K562 (cell line): ENCODE measurements around the gene ARHGAP9. TPM values are rescaled to one million over a fixed set of nuclear protein-coding genes. Genes with fewer than 3 reads are reported as not detected.
A peak's percentile ranks its signal among the peaks of the same experiment; 100 is the strongest.

Experiments
- ATAC-seq: fragments of 200-7000 bp; cut with Tn5 transposase; 3 replicates; pipeline ENCODE4 v1.9.1; 2020; ENCODE audit warnings: moderate library complexity
- BruUV-seq: library from RNA; stranded (reverse); fragments of 400-500 nt; replicated peaks from 2 replicates; lab custom pipeline; 2021; lab: Mats Ljungman, UMichigan
- CTCF ChIA-PET: fragments of 300-600 bp; formaldehyde crosslinking; extraction: SDS; loops from one replicate; lab custom pipeline; 2021; ENCODE audit warnings: low intra/inter-chr PET ratio; lab: Yijun Ruan, JAX
- POLR2A ChIA-PET: fragments of 300-600, 350-650 bp; sonication (Branson Sonifier 250); formaldehyde crosslinking; extraction: SDS; loops from one replicate; lab custom pipeline; 2021; ENCODE audit warnings: antibody characterized with exemption, inconsistent platforms; lab: Yijun Ruan, JAX
- DNase-seq, 4 experiments: peaks; one replicate each; pipeline versions ENCODE4 v3.0.0 to v3.0.0-alpha.2; 2011 to 2018; ENCODE audit warnings: low spot score in 3 of 4, mixed read lengths in 3 of 4; ENCODE audit errors: extremely low read depth in 1 of 4
- FAIRE-seq: peaks from 2 replicates; lab custom pipeline; 2011; peaks lifted over from hg19 to GRCh38; lab: Jason Lieb, UNC
- H2AFZ ChIP-seq: 2 replicates; pipeline ENCODE4 v1.6.0; 2011; ENCODE audit warnings: low read depth, low read length, control low read depth, inconsistent platforms
- H3K27ac ChIP-seq: fragments of 200-600 bp; 3 replicates; pipeline ENCODE4 v1.8.0; 2011; ENCODE audit warnings: low read depth, mild to moderate bottlenecking, control low read depth, inconsistent platforms, low read length, moderate library complexity, mixed read lengths; ENCODE audit errors: extremely low read depth
- H3K27me3 ChIP-seq, 2 experiments: fragments of 300-600 bp in 1 of 2; 2 replicates in 1 of 2; 3 replicates in 1 of 2; pipeline versions ENCODE4 v1.6.0 to v1.8.0; 2011; ENCODE audit warnings: inconsistent platforms in 2 of 2, low read length in 2 of 2, mild to moderate bottlenecking in 1 of 2, mixed read lengths in 1 of 2, moderate library complexity in 1 of 2; ENCODE audit not compliant: control insufficient read depth in 2 of 2, insufficient read depth in 2 of 2
- H3K36me3 ChIP-seq: fragments of 300-600 bp; 3 replicates; pipeline ENCODE4 v1.8.0; 2011; ENCODE audit warnings: mild to moderate bottlenecking, low read length, inconsistent platforms; ENCODE audit not compliant: control insufficient read depth, insufficient read depth
- H3K4me1 ChIP-seq, 2 experiments: fragments of 200-600 bp in 1 of 2; replicated peaks in 1 of 2; 2 replicates in 1 of 2; 3 replicates in 1 of 2; pipeline versions ENCODE4 v1.5.1 to v1.8.0; 2011; ENCODE audit warnings: inconsistent platforms in 2 of 2, low read length in 2 of 2, mild to moderate bottlenecking in 1 of 2, mixed read lengths in 1 of 2, moderate library complexity in 1 of 2; ENCODE audit not compliant: control insufficient read depth in 2 of 2, insufficient read depth in 2 of 2
- H3K4me2 ChIP-seq: 2 replicates; pipeline ENCODE4 v1.6.1; 2011; ENCODE audit warnings: low read length, control low read depth, inconsistent platforms, mixed read lengths; ENCODE audit not compliant: insufficient read depth
- H3K4me3 ChIP-seq: fragments of 200-600 bp; sonication (generic), shearing (Covaris generic); 2 replicates; pipeline ENCODE4 v1.5.1; 2016; ENCODE audit warnings: control low read depth, inconsistent platforms
- H3K79me2 ChIP-seq: fragments of 200-600 bp; 3 replicates; pipeline ENCODE4 v1.8.0; 2011; ENCODE audit warnings: low read length, inconsistent platforms; ENCODE audit not compliant: control insufficient read depth, insufficient read depth
- H3K9ac ChIP-seq, 2 experiments: 2 replicates each; pipeline versions ENCODE4 v1.6.0 to v1.6.1; 2011; ENCODE audit warnings: low read depth in 2 of 2, low read length in 2 of 2, control low read depth in 1 of 2, inconsistent platforms in 1 of 2, mild to moderate bottlenecking in 1 of 2, mixed read lengths in 1 of 2; ENCODE audit not compliant: insufficient read depth in 1 of 2
- H3K9me1 ChIP-seq: one replicate; pipeline ENCODE4 v1.6.0; 2011; ENCODE audit warnings: inconsistent platforms, mild to moderate bottlenecking, low read length, moderate library complexity; ENCODE audit not compliant: control insufficient read depth, insufficient read depth
- H3K9me3 ChIP-seq: replicated peaks from 2 replicates; pipeline ENCODE4 v1.5.1; 2011; ENCODE audit warnings: low read depth, low read length, inconsistent platforms; ENCODE audit not compliant: control insufficient read depth, insufficient read depth
- H4K20me1 ChIP-seq: replicated peaks from 2 replicates; pipeline ENCODE4 v1.6.1; 2011; ENCODE audit warnings: low read length, inconsistent platforms, mixed read lengths; ENCODE audit not compliant: control insufficient read depth, insufficient read depth
- ARID4B ChIP-seq: sonication (generic); formaldehyde crosslinking; IDR thresholded peaks from 2 replicates; pipeline ENCODE4 v1.8.0; 2022; ENCODE audit warnings: mild to moderate bottlenecking, missing genetic modification reagents
- CHD4 ChIP-seq: fragments of 200-600 bp; sonication (generic); IDR thresholded peaks from 3 replicates; pipeline ENCODE4 v1.6.1; 2012; ENCODE audit warnings: low read depth, mild to moderate bottlenecking, mixed read lengths, low read length, inconsistent platforms; ENCODE audit not compliant: insufficient read depth, insufficient replicate concordance, poor library complexity, severe bottlenecking
- ERF ChIP-seq: fragments of 450-650 bp; formaldehyde crosslinking; IDR thresholded peaks from 2 replicates; pipeline ENCODE4 v1.4.0; 2020; ENCODE audit warnings: mild to moderate bottlenecking, mixed read lengths
- ESRRB ChIP-seq: fragments of 250-450 bp; sonication (Bioruptor Pico); IDR thresholded peaks from 2 replicates; pipeline ENCODE4 v1.5.0; 2020; ENCODE audit warnings: mild to moderate bottlenecking, moderate library complexity, borderline replicate concordance
- GTF2A2 ChIP-seq: IDR thresholded peaks from 2 replicates; pipeline ENCODE4 v1.6.1; 2016; ENCODE audit warnings: mild to moderate bottlenecking, missing genetic modification characterization, missing compliant biosample characterization
- HMG20A ChIP-seq: fragments of 450-650 bp; formaldehyde crosslinking; conservative IDR thresholded peaks from 2 replicates; pipeline ENCODE4 v1.4.0; 2020; ENCODE audit warnings: mild to moderate bottlenecking, mixed read lengths
- MXD1 ChIP-seq: fragments of 250-450 bp; sonication (Bioruptor Pico); IDR thresholded peaks from 2 replicates; pipeline ENCODE4 v1.8.0; 2021; ENCODE audit warnings: borderline replicate concordance, mild to moderate bottlenecking, moderate library complexity; ENCODE audit not compliant: poor library complexity, severe bottlenecking
- POLR2G ChIP-seq: fragments of 200-400 bp; formaldehyde crosslinking; IDR thresholded peaks from 2 replicates; pipeline ENCODE4 v1.6.1; 2017; ENCODE audit warnings: low read depth, mild to moderate bottlenecking, antibody characterized with exemption, low read length, moderate library complexity
- RBFOX2 ChIP-seq: fragments of 200-400 bp; formaldehyde crosslinking; IDR thresholded peaks from 2 replicates; pipeline ENCODE4 v1.6.1; 2017; ENCODE audit warnings: low read depth, mild to moderate bottlenecking, low read length, moderate library complexity
- ZNF668 ChIP-seq: fragments of 250-450 bp; sonication (Bioruptor Pico); IDR thresholded peaks from 2 replicates; pipeline ENCODE4 v1.8.0; 2022; ENCODE audit warnings: mild to moderate bottlenecking, inconsistent platforms
- WGBS: fragments of 100-300 bp; shearing (Covaris generic); methylation state at CpG from one replicate; pipeline ENCODE4 v1.1.6; 2016; ENCODE audit warnings: low coverage, mixed read lengths; ENCODE audit not compliant: insufficient coverage; ENCODE audit errors: missing lambda C conversion rate; 5-methylcytosine and 5-hydroxymethylcytosine counted together
- in situ Hi-C: fragments of 300-500 bp; cut with MboI; formaldehyde crosslinking; loops from 4 replicates; pipeline ENCODE4 v1.15.0; 2018; ENCODE audit warnings: inconsistent platforms, mixed read lengths
- intact Hi-C: fragments of 100-400 bp; cut with micrococcal nuclease; formaldehyde crosslinking; loops from 2 replicates; pipeline ENCODE4 v1.14.2; 2022
- polyA plus RNA-seq, 8 experiments: library from polyadenylated mRNA; depleted of rRNA in 4 of 8; stranded (reverse) in 5 of 8; unstranded in 3 of 8; fragments of >200 nt; fragmentation: Nextera tagmentation in 2 of 8; fragmentation: Illumina TruSeq in 1 of 8; extraction: Ambion mirVana in 2 of 8; extraction: Trizol in 1 of 8; gene quantifications; 2 replicates each; pipeline versions ENCODE4 v1.2.1 to v1.2.3, GENCODE V29; 2011 to 2014; ENCODE audit warnings: inconsistent platforms in 1 of 8, missing spikeins in 1 of 8
- total RNA-seq, 7 experiments: library from RNA; depleted of rRNA in 6 of 7; stranded (reverse); fragments of >200 nt in 6 of 7; fragmentation: Illumina TruSeq in 2 of 7; extraction: Trizol in 2 of 7; gene quantifications; 2 replicates each; pipeline versions ENCODE4 v1.2.1 to v1.2.3, GENCODE V29; 2011 to 2021; ENCODE audit warnings: low replicate concordance in 1 of 7

Gene ARHGAP9
- total and polyA plus RNA-seq, 9 of the 15 experiments (the other 6 are each of a cell fraction or from before 2014, with no cell fraction given), result 1.5 to 10.2 (median 5.1) TPM

- H3K79me2 ChIP-seq, result peaks cover 24% of the 10 kb centered on the region
- no peak overlapping the region for H3K9ac ChIP-seq
- no peak overlapping the region for H3K4me2 ChIP-seq
- ChIA-PET CTCF (no interaction called here), POLR2A (interaction anchor here (0.8 to 10.8 kb wide), 4 partner anchors 11 to 51 kb away, joined by 3 to 225 read pairs (median 6); partner anchors contain the start of gene DCTN2)
- no peaks in the 10 kb centered on the region for H4K20me1 ChIP-seq
- intact Hi-C loops, result no loop called here
- no peak overlapping the region for H3K27ac ChIP-seq
- FAIRE-seq (no peak), ATAC-seq (no peak), DNase-seq (no peak)
- TF ChIP-seq ERF (CRISPR knock-in tag) (no peak), RBFOX2 (peak; percentile 54; the same call in 1 of the 2 replicates), POLR2G (peak; percentile 67)
- peaks cover 18 to 31% of the 10 kb centered on the region in 2 experiments for H3K4me1 ChIP-seq
- in situ Hi-C loops, result no loop called here
- no peaks in the 10 kb centered on the region for H3K9me3 ChIP-seq
- 88% methylated on average over 5 of the region's 12 CpGs for WGBS
- H2AFZ ChIP-seq, result no peak overlapping the region
- peaks cover 89% of the 10 kb centered on the region; the same call in 2 of the 3 replicates for H3K36me3 ChIP-seq
- H3K27me3 ChIP-seq, result no peaks in the 10 kb centered on the region
- no peak overlapping the region for H3K4me3 ChIP-seq
- BruUV-seq, result no TSS peak
- no peaks in the 10 kb centered on the region for H3K9me1 ChIP-seq
These were observed 48.5 kb upstream of the ARHGAP9 start for GRCh38 chr12:57528176-57528575.

GRCh38 chr12:57527184-57527583, 47.5 kb upstream of the ARHGAP9 start:
- Histone ChIP-seq H3K36me3 (peaks cover 79% of the 10 kb centered on the region; the same call in 2 of the 3 replicates), H3K9me1 (no peaks in the 10 kb centered on the region), H3K4me2 (no peak overlapping the region), H3K9ac (peak overlapping the region in 1 of 2 experiments; percentile 53; a peak in 1 of 4 replicates), H3K4me3 (no peak overlapping the region), H3K4me1 (peaks cover 18 to 33% of the 10 kb centered on the region in 2 experiments), H3K27me3 (no peaks in the 10 kb centered on the region), H4K20me1 (no peaks in the 10 kb centered on the region), H3K9me3 (no peaks in the 10 kb centered on the region), H3K79me2 (peaks cover 26% of the 10 kb centered on the region), H2AFZ (no peak overlapping the region), H3K27ac (no peak overlapping the region)
- POLR2A ChIA-PET, result interaction anchor here (0.6 to 10.8 kb wide), 5 partner anchors 12 to 29 kb away, joined by 3 to 225 read pairs (median 4); partner anchors contain the start of gene DCTN2
- CTCF ChIA-PET, result no interaction called here
- WGBS, result 93% methylated on average over 5 of the region's 5 CpGs
- DNase-seq (no peak), ATAC-seq (no peak), FAIRE-seq (no peak)
- BruUV-seq, result no TSS peak
- intact Hi-C loops (no loop called here), in situ Hi-C loops (no loop called here)
- TF ChIP-seq MXD1 (CRISPR knock-in tag), result no peak
- no peak for TF ChIP-seq ESRRB (CRISPR knock-in tag)
- TF ChIP-seq HMG20A (CRISPR knock-in tag), result no peak
- TF ChIP-seq ZNF668 (CRISPR knock-in tag), result no peak
- no peak for TF ChIP-seq GTF2A2 (tag)
- TF ChIP-seq CHD4, result no peak
- TF ChIP-seq ARID4B (CRISPR knock-in tag), result 0 out of 2 replicates have a peak, but pooled peaks have one; percentile 26
